ENCODE data around the gene UBFD1. TPM values are rescaled to one million over a fixed set of nuclear protein-coding genes. Genes with fewer than 3 reads are reported as not detected.
A peak's percentile ranks its signal among the peaks of the same experiment; 100 is the strongest.

Gene UBFD1
- 10 to 100 TPM; 51.4 to 65.8 (median 63.6) TPM for total RNA-seq
- 26.5 TPM for total RNA-seq (2013)

GRCh38 chr16:23556881-23557778 is at the start of gene UBFD1, which contains the start of gene EARS2:
UBFD1 (plus strand) TSS chr16:23557727; CDS start chr16:23557743, 16 bp downstream.
EARS2 (minus strand) TSS chr16:23557350; CDS start chr16:23557343, 7 bp downstream.
- peaks cover 1% of the 10 kb centered on the region for H3K36me3 Mint-ChIP-seq
- H3K4me3 ChIP-seq (ENCODE audit: low read length) = peak within 1 kb of the TSS; percentile 75
- peak; percentile 71 for TF ChIP-seq CTCF (IDR thresholded peaks at IDR 0.05)
- H3K9me3 ChIP-seq (ENCODE audit: control insufficient read depth, insufficient read depth, low read length) = no peaks in the 10 kb centered on the region
- H3K27ac ChIP-seq (ENCODE audit: low read length) = peak within 1 kb of the TSS; percentile 74
- WGBS (ENCODE audit: insufficient coverage) = under 1% methylated on average over 65 of the region's 65 CpGs
- H3K4me1 Mint-ChIP-seq = peaks cover 20 to 28% of the 10 kb centered on the region in 2 donors
- peaks cover 23% of the 10 kb centered on the region for H3K36me3 ChIP-seq (ENCODE audit: control insufficient read depth, insufficient read depth, low read length)
- H3K4me3 Mint-ChIP-seq = peak within 1 kb of the TSS; percentile 95
- H3K9me3 Mint-ChIP-seq = no peaks in the 10 kb centered on the region
- no peaks in the 10 kb centered on the region for H3K27me3 ChIP-seq (ENCODE audit: control insufficient read depth, insufficient read depth, low read length)
- intact Hi-C loops (cut with micrococcal nuclease) = loop anchor here (1.0 to 5.0 kb wide), 4 partner anchors 39 to 105 kb away; partner anchors contain the start of genes COG7, DCTN5, NDUFAB1 and PALB2
- no peaks in the 10 kb centered on the region for H3K27me3 Mint-ChIP-seq (ENCODE audit: low read depth in 2 of 2)
- H3K4me1 ChIP-seq (ENCODE audit: control insufficient read depth, insufficient read depth, low read length) = peaks cover 19% of the 10 kb centered on the region
- DNase-seq (peak; percentile 96 to 98), ATAC-seq (peak; percentile 90 to 96 (median 90))
- peak within 1 kb of the TSS; percentile 90 to 94 for H3K27ac Mint-ChIP-seq

- Histone ChIP-seq H3K9me3 (ENCODE audit: control insufficient read depth, insufficient read depth, low read length) (no peaks in the 10 kb centered on the region), H3K4me3 (ENCODE audit: low read length) (peak overlapping the region; percentile 58), H3K36me3 (ENCODE audit: control insufficient read depth, insufficient read depth, low read length) (no peaks in the 10 kb centered on the region), H3K27ac (ENCODE audit: low read length) (peak overlapping the region; percentile 1), H3K4me1 (ENCODE audit: control insufficient read depth, insufficient read depth, low read length) (peaks cover 46% of the 10 kb centered on the region), H3K27me3 (ENCODE audit: control insufficient read depth, insufficient read depth, low read length) (no peaks in the 10 kb centered on the region)
- intact Hi-C loops (cut with micrococcal nuclease) = no loop called here
- Mint-ChIP-seq H3K4me1 (peaks cover 52% of the 10 kb centered on the region in 2 donors), H3K27ac (peak overlapping the region; percentile 1 to 81), H3K9me3 (no peaks in the 10 kb centered on the region), H3K27me3 (ENCODE audit: low read depth in 2 of 2) (no peaks in the 10 kb centered on the region), H3K36me3 (no peaks in the 10 kb centered on the region), H3K4me3 (peak overlapping the region; percentile 92)
- no peak for DNase-seq
- 46% methylated on average over 28 of the region's 28 CpGs for WGBS (ENCODE audit: insufficient coverage)
- no peak for ATAC-seq
- TF ChIP-seq CTCF (IDR thresholded peaks at IDR 0.05) = no peak
Observed at GRCh38 chr16:23508589-23509440, 48.7 kb upstream of the UBFD1 start.

GRCh38 chr16:23509441-23509754 is 48.1 kb upstream of the UBFD1 start:
- peaks cover 43% of the 10 kb centered on the region for H3K4me1 ChIP-seq (ENCODE audit: control insufficient read depth, insufficient read depth, low read length)
- no peaks in the 10 kb centered on the region for H3K27me3 ChIP-seq (ENCODE audit: control insufficient read depth, insufficient read depth, low read length)
- Mint-ChIP-seq H3K9me3 (no peaks in the 10 kb centered on the region), H3K27ac (peak overlapping the region; percentile 1 to 81), H3K4me1 (peaks cover 47 to 49% of the 10 kb centered on the region in 2 donors), H3K4me3 (peak overlapping the region; percentile 92), H3K36me3 (no peaks in the 10 kb centered on the region), H3K27me3 (ENCODE audit: low read depth in 2 of 2) (no peaks in the 10 kb centered on the region)
- TF ChIP-seq CTCF (IDR thresholded peaks at IDR 0.05) = no peak
- no peak for DNase-seq
- H3K9me3 ChIP-seq (ENCODE audit: control insufficient read depth, insufficient read depth, low read length) = no peaks in the 10 kb centered on the region
- 25% methylated on average over 4 of the region's 5 CpGs for WGBS (ENCODE audit: insufficient coverage)
- H3K27ac ChIP-seq (ENCODE audit: low read length) = peak overlapping the region; percentile 1
- H3K4me3 ChIP-seq (ENCODE audit: low read length) = peak overlapping the region; percentile 58
- intact Hi-C loops (cut with micrococcal nuclease) = no loop called here
- no peak for ATAC-seq
- no peaks in the 10 kb centered on the region for H3K36me3 ChIP-seq (ENCODE audit: control insufficient read depth, insufficient read depth, low read length)

Data from natural killer cell (primary cell).